ENCODE data around the gene MFSD2B.
"Not testable (repeated sequence)": the region's sequence is repeated elsewhere in the genome, so short reads cannot be mapped to it uniquely, and the experiment has no call there.

MFSD2B gene

DNA sequence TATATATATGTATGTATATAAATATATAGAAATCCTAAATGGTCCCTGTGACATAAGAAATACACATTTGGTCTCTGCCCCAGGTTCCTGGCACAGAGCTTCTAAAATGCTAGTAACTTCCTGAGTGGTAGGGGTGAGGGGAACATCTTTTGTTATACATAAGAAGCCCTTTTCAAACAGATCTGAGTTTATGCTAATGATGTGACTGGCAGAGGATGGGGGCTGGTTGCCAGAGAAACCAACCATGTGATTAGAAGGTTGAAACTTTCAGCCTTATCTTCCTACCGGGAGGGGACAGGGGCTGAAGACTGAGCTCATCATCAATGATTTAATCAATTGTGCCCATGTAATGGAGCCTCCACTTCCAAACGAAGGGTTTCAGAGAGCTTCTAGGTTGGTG is 16.3 kb downstream of the MFSD2B start:
- no peak overlapping the region for H3K4me3 Mint-ChIP-seq
- H3K36me3 Mint-ChIP-seq (ENCODE audit: low read depth), result peaks cover 57% of the 10 kb centered on the region
- TF ChIP-seq CTCF (IDR thresholded peaks at IDR 0.05; ENCODE audit: unreplicated experiment in 3 of 3), result no peak
- no peaks in the 10 kb centered on the region for H3K27me3 Mint-ChIP-seq (ENCODE audit: low read depth)
- H3K27ac Mint-ChIP-seq, result no peak overlapping the region
- H3K4me1 Mint-ChIP-seq, result no peaks in the 10 kb centered on the region
- H3K9me3 Mint-ChIP-seq, result no peaks in the 10 kb centered on the region

DNA sequence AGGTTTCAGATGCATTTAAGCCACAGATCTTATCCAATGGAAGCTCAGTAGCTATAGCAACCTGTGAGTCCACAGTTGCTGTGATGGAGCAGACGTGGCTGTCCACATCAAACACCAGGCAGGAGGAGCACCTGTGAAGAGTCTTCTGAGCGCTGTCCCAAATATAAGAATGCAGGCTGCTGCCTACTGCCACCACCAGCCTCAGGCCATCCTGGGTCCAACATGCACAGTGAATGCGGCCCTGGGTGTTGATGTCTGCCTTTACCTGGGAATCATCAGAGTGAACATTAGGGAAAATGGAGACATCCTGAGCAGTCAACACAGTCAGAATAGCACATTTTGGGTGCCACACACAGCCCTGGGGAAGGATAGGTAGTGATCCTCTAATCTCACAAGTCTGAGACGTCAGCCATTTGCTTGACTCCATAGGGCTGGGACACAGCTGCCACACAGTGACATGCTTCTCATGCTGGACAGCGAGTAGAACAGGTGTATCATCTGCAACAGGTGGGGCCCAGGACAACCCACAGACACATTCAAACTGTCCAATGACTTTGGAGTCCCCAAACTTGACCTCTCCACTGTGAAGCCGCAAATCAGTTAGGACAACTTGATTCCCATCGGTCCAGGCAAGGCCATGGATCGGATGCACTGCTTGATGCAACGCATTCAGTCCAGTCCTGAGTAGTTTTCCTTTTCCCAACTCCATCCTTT is 29.1 kb downstream of the MFSD2B start:
- H3K4me3 Mint-ChIP-seq, result no peak overlapping the region
- no peak overlapping the region for H3K27ac Mint-ChIP-seq
- peaks cover 27% of the 10 kb centered on the region for H3K36me3 Mint-ChIP-seq (ENCODE audit: low read depth)
- no peaks in the 10 kb centered on the region for H3K4me1 Mint-ChIP-seq
- H3K9me3 Mint-ChIP-seq, result no peaks in the 10 kb centered on the region
- TF ChIP-seq CTCF (IDR thresholded peaks at IDR 0.05; ENCODE audit: unreplicated experiment in 3 of 3), result no peak
- no peaks in the 10 kb centered on the region for H3K27me3 Mint-ChIP-seq (ENCODE audit: low read depth)

DNA sequence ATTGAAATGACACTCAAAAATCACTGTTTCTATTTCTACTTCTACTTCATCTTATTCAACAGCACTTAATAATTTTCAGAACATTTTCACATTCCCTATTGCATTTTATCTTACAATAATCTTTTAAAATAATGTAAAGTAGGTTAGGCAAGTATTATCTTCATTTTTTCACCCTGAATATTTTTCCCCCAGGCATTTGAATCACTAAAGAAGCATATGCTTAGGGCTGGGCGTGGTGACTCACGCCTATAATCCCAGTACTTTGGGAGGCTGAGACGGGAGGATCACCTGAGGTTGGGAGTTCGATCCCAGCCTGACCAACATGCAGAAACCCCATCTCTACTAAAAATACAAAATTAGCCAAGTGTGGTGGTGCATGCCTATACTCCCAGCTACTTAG is 30.6 kb downstream of the MFSD2B start:
- Mint-ChIP-seq H3K4me1 (peaks cover 6% of the 10 kb centered on the region), H3K4me3 (no peak overlapping the region)
- TF ChIP-seq CTCF (IDR thresholded peaks at IDR 0.05; ENCODE audit: unreplicated experiment in 3 of 3), result no peak

GRCh38 chr2:24043133-24043532 is 33.2 kb downstream of the MFSD2B start:
- H3K9me3 Mint-ChIP-seq; H3K4me3 Mint-ChIP-seq; H3K27me3 Mint-ChIP-seq (ENCODE audit: low read depth); H3K27ac Mint-ChIP-seq: not testable (repeated sequence)
- Mint-ChIP-seq H3K36me3 (ENCODE audit: low read depth) (peaks cover 12% of the 10 kb centered on the region), H3K4me1 (peaks cover 20% of the 10 kb centered on the region)

More for the DNA sequence above, 30.6 kb downstream of the MFSD2B start:
- H3K9me3 Mint-ChIP-seq, result no peaks in the 10 kb centered on the region
- H3K36me3 Mint-ChIP-seq (ENCODE audit: low read depth), result peaks cover 24% of the 10 kb centered on the region
- no peaks in the 10 kb centered on the region for H3K27me3 Mint-ChIP-seq (ENCODE audit: low read depth)
- H3K27ac Mint-ChIP-seq, result no peak overlapping the region

DNA sequence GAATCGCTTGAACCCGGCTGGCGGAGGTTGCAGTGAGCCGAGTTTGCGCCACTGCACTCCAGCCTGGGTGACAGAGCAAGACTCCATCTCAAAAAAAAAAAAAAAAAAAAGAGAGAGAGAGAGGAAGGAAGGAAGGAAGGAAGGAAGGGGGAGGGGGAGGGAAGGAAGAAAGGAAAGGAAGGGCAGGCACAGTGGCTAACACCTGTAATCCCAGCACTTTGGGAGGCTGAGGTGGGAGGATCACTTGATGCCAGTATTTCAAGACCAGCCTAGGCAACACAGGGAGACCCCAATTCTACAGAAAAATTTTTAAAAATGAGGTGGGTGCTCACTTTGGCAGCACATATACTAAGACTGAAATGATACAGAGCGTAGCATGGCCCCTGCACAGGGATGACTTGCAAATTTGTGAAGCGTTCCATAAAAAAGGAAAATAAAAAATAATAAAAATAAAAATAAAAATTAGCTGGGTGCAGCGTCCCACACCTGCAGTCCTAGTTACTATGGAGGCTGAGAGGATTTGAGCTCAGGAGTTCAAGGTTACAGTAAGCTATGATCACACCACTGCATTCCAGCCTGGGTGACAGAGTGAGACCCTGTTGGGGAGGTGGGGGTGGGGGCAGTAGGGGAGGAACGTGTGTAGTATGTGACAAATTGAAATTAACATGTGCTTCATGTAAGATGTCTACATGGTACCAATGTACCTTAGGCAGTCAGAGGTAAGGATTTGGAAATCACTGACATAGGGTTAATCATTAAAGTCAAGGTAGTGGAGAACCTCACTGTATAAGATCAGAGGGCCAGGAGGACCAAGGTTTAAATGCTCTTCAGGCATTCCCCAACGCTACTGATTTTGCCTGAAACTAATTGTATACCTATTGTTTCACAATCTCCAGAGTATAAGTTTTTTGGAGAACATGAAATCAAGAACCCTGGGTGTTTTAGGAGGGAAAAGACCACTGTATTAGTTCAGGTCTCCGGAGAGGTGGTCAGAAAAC is 35.9 kb downstream of the MFSD2B start:
- Mint-ChIP-seq H3K27me3 (ENCODE audit: low read depth) (no peaks in the 10 kb centered on the region), H3K27ac (peak overlapping the region in 1 of 3 experiments; percentile 62), H3K9me3 (no peaks in the 10 kb centered on the region), H3K4me3 (peak overlapping the region; percentile 90 to 95 (median 91)), H3K36me3 (ENCODE audit: low read depth) (peaks cover 5% of the 10 kb centered on the region), H3K4me1 (peaks cover 20% of the 10 kb centered on the region)
- TF ChIP-seq CTCF (IDR thresholded peaks at IDR 0.05; ENCODE audit: unreplicated experiment in 3 of 3), result no peak

DNA sequence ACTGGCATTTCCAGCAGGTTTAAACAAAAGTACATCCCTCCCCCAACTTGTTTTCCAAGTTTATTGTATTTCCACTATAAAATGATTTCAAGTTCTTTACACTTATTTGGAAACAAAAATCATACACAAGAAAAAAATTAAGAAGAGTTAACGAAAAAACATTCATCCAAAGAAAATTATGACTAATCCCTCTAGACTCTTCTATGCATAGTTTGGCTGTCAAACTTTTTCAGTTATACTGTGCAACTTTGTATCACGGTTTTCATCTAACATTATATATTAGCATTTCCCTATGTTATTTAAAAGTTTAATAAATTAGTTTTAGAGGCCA is 36.7 kb downstream of the MFSD2B start:
- peaks cover 20% of the 10 kb centered on the region for H3K4me1 Mint-ChIP-seq
- H3K27ac Mint-ChIP-seq, result no peak overlapping the region
- no peaks in the 10 kb centered on the region for H3K27me3 Mint-ChIP-seq (ENCODE audit: low read depth)

More for the DNA sequence above, 36.7 kb downstream of the MFSD2B start:
- peak overlapping the region; percentile 90 to 95 (median 91) for H3K4me3 Mint-ChIP-seq
- no peaks in the 10 kb centered on the region for H3K9me3 Mint-ChIP-seq
- TF ChIP-seq CTCF (IDR thresholded peaks at IDR 0.05; ENCODE audit: unreplicated experiment in 3 of 3), result no peak
- peaks cover 5% of the 10 kb centered on the region for H3K36me3 Mint-ChIP-seq (ENCODE audit: low read depth)

All from nephron (organoid).